ENCODE results near the gene PARP6. TPM values are rescaled to one million over a fixed set of nuclear protein-coding genes. Genes with fewer than 3 reads are reported as not detected.
"Not testable (repeated sequence)": the region's sequence is repeated elsewhere in the genome, so short reads cannot be mapped to it uniquely, and the experiment has no call there.

Gene PARP6
- total and polyA plus RNA-seq, 2 of the 8 experiments (the other 6 are each of a cell fraction or from before 2014, with no cell fraction given) = 39.8 to 45.3 TPM

DNA sequence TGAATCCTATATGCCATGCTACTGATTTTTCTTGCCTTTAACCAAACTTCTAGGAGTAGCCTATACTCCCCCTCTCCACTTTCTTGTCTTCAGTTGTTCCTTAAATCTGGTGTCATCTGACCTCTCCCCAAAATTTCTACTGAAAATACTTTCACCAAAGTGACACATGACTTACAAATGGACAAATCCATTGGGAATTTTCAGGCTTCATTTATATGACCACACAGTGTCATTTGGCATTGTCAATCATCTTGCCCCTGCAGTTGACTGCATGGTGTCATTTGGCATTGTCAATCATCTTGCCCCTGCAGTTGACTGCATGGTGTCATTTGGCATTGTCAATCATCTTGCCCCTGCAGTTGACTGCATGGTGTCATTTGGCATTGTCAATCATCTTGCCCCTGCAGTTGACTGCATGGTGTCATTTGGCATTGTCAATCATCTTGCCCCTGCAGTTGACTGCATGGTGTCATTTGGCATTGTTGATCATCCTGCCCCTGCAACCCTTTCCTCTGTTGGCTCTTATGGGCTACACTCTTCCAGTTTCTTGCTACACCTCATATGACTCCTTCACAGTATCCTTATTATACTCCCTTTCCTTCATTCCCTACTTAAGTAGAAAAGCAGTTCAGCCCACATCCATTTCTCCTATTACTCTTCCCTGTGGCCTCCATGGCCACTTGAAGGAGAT is 3.4 kb upstream of the PARP6 start:
- H2AFZ ChIP-seq (ENCODE audit: low read length); H3K23ac ChIP-seq (ENCODE audit: insufficient read length); H3K36me3 ChIP-seq (ENCODE audit: control insufficient read depth in 2 of 4, insufficient read depth in 4 of 4, low read length in 3 of 4); FAIRE-seq; H3K4me2 ChIP-seq (ENCODE audit: insufficient read depth in 1 of 2, low read depth in 2 of 2, low read length in 2 of 2); H3K56ac ChIP-seq (replicated peaks; ENCODE audit: insufficient read length, low read depth, low read length); H2BK20ac ChIP-seq (ENCODE audit: low read length); H4K5ac ChIP-seq (ENCODE audit: insufficient read length, low read depth, low read length); H3K79me1 ChIP-seq (ENCODE audit: low read depth, low read length); H3K27ac ChIP-seq (ENCODE audit: low read depth, low read length); H2BK120ac ChIP-seq (replicated peaks; ENCODE audit: low read depth, low read length); H2BK5ac ChIP-seq (ENCODE audit: low read depth, low read length); H3K27me3 ChIP-seq (replicated peaks in 1 of 4; ENCODE audit: control insufficient read depth in 3 of 4, extremely low read depth in 1 of 4, insufficient read depth in 3 of 4, low read length in 3 of 4); H2BK12ac ChIP-seq (ENCODE audit: low read depth, low read length); H3K4me1 ChIP-seq (replicated peaks in 1 of 4; ENCODE audit: control insufficient read depth in 3 of 4, insufficient read depth in 4 of 4, low read length in 3 of 4); H3K14ac ChIP-seq (ENCODE audit: insufficient read length); H3K4me3 ChIP-seq (ENCODE audit: extremely low read depth in 1 of 4, insufficient read depth in 2 of 4, low read depth in 3 of 4, low read length in 4 of 4); H4K91ac ChIP-seq (replicated peaks; ENCODE audit: insufficient read length, low read length); H3K9me3 ChIP-seq (ENCODE audit: insufficient read depth in 2 of 2, low read depth in 1 of 2, low read length in 1 of 2); H3K4ac ChIP-seq (replicated peaks; ENCODE audit: insufficient read length, low read depth, low read length); H2AK5ac ChIP-seq (ENCODE audit: low read depth, low read length); H3K9ac ChIP-seq (replicated peaks in 1 of 4; ENCODE audit: extremely low read depth in 1 of 4, low read depth in 3 of 4, low read length in 3 of 4); H3K23me2 ChIP-seq (ENCODE audit: low read depth, low read length); H2BK15ac ChIP-seq (ENCODE audit: low read length); H4K20me1 ChIP-seq (replicated peaks in 1 of 2; ENCODE audit: control insufficient read depth in 1 of 2, insufficient read depth in 2 of 2, low read length in 2 of 2); H4K8ac ChIP-seq (ENCODE audit: extremely low read depth, insufficient read depth, low read length); DNase-seq (ENCODE audit: low read depth in 1 of 2, low spot score in 2 of 2); H3K18ac ChIP-seq (ENCODE audit: extremely low read depth, low read length); POLR2A ChIA-PET (ENCODE audit: partially characterized antibody): not testable (repeated sequence)
- peaks cover 0 to 11% of the 10 kb centered on the region in 2 experiments; a peak in 1 of 4 replicates for H3K79me2 ChIP-seq (ENCODE audit: control insufficient read depth in 1 of 2, insufficient read depth in 2 of 2, low read length in 2 of 2)
- CTCF ChIA-PET (ENCODE audit: partially characterized antibody) = interaction anchor here (3.5 kb wide), 1 partner anchor 11 kb away, joined by 50 read pairs; no protein-coding TSS in a partner anchor

All from H1 (cell line).